ENCODE data around the gene FAM174C.

GRCh38 chr19:1308718-1309117 is 33.4 kb downstream of the FAM174C start:
- no peak for TF ChIP-seq CTCF (optimal IDR thresholded peaks at IDR 0.05 in 1 of 3, IDR thresholded peaks at IDR 0.05 in 1 of 3, conservative IDR thresholded peaks at IDR 0.05 in 1 of 3; ENCODE audit: extremely low read depth in 1 of 3, insufficient read depth in 2 of 3, low read length in 3 of 3)
- no peak for TF ChIP-seq EZH2 (IDR thresholded peaks at IDR 0.05; ENCODE audit: low read length)

Data from keratinocyte (primary cell).